Calu3 (cell line): Measurements from ENCODE around the gene ZNF485. TPM values are rescaled to one million over a fixed set of nuclear protein-coding genes. Genes with fewer than 3 reads are reported as not detected.
"Not testable (repeated sequence)": the region's sequence is repeated elsewhere in the genome, so short reads cannot be mapped to it uniquely, and the experiment has no call there.

Experiments
- BruUV-seq: library from RNA; stranded (reverse); fragments of 400-500 nt; replicated peaks from 2 replicates; lab custom pipeline; 2021; lab: Mats Ljungman, UMichigan
- CTCF ChIA-PET: fragments of 300-600 bp; sonication (Branson Sonifier 250); formaldehyde crosslinking; loops from one replicate; lab custom pipeline; 2022; ENCODE audit warnings: antibody characterized with exemption; lab: Charles Lee
- DNase-seq: peaks from one replicate; pipeline ENCODE4 v3.0.0; 2022
- H3K27ac Mint-ChIP-seq: one replicate; pipeline ENCODE4 v1.8.0; 2022; ENCODE audit warnings: mixed read lengths; ENCODE audit not compliant: unreplicated experiment
- H3K27me3 Mint-ChIP-seq: one replicate; pipeline ENCODE4 v1.8.0; 2022; ENCODE audit warnings: mixed read lengths; ENCODE audit not compliant: unreplicated experiment
- H3K36me3 Mint-ChIP-seq: one replicate; pipeline ENCODE4 v1.8.0; 2022; ENCODE audit warnings: mild to moderate bottlenecking, moderate library complexity, mixed read lengths; ENCODE audit not compliant: insufficient read depth, unreplicated experiment
- H3K4me1 Mint-ChIP-seq: one replicate; pipeline ENCODE4 v1.8.0; 2022; ENCODE audit warnings: mild to moderate bottlenecking, low read depth, mixed read lengths; ENCODE audit not compliant: unreplicated experiment
- H3K4me3 Mint-ChIP-seq: one replicate; pipeline ENCODE4 v1.8.0; 2022; ENCODE audit warnings: mild to moderate bottlenecking, low read depth, moderate library complexity, mixed read lengths; ENCODE audit not compliant: unreplicated experiment
- H3K9me3 Mint-ChIP-seq: one replicate; pipeline ENCODE4 v1.8.0; 2022; ENCODE audit warnings: low read depth, mixed read lengths; ENCODE audit not compliant: unreplicated experiment
- CTCF ChIP-seq: fragments of 200-600 bp; IDR thresholded peaks from one replicate; pipeline ENCODE4 v1.8.0; 2022; ENCODE audit warnings: antibody characterized with exemption; ENCODE audit not compliant: unreplicated experiment
- intact Hi-C: fragments of 100-400 bp; cut with micrococcal nuclease; formaldehyde crosslinking; loops from one replicate; pipeline ENCODE4 v1.10.0; 2022; ENCODE audit not compliant: unreplicated experiment
- total RNA-seq: library from RNA; stranded (reverse); gene quantifications from 2 replicates; pipeline ENCODE4 v1.2.3, GENCODE V29; 2022

Gene ZNF485
- total RNA-seq, 1 experiment from 2014 or later = 6.7 TPM

DNA sequence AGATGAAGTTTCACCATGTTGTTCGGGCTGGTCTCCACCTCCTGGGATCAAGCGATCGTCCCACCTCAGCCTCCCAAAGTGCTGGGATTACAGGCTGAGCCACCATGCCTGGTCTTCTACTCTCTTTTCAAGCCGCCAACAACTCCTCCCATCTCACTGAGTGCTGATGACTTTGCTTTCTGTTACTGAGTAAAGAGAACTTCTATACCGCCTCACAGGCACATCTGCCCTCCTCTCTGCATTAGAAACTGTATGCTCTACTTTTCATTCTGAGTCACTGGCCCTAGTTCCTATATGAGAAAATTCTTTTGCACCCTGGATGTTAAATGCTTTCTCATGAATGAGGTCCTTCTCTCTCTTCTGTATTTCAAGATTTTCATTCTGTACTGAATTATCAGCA, 29.7 kb upstream of the ZNF485 start:
- CTCF ChIA-PET = no interaction called here
- no peak for DNase-seq
- Mint-ChIP-seq H3K9me3 (peaks cover 12% of the 10 kb centered on the region), H3K36me3 (peaks cover 13% of the 10 kb centered on the region), H3K4me3 (no peak overlapping the region), H3K27me3 (no peaks in the 10 kb centered on the region), H3K27ac (no peak overlapping the region), H3K4me1 (peaks cover 8% of the 10 kb centered on the region)
- BruUV-seq = no TSS peak
- intact Hi-C loops = no loop called here
- TF ChIP-seq CTCF = no peak

DNA sequence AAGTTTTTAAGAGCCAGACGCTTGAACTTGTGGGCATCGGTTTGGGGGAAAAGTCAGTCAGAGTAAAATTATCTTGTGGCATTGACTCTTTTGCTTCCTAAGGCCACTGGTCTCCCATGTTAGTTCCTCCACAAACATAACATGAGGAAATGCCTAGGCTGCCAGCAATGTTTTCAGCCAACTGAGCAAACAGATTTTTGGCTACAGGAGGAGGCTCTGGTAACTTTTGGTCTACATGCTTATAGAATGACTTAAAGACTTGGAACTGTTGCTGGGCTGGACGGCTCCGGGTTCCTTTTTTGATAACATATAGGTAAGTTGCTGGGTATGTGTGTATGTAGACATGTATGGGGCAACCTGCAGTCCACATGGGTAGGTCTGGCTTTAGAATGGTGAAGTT, 22.2 kb upstream of the ZNF485 start:
- peaks cover 2% of the 10 kb centered on the region for H3K9me3 Mint-ChIP-seq
- no peak for DNase-seq
- H3K27ac Mint-ChIP-seq = no peak overlapping the region
- no peak for TF ChIP-seq CTCF
- H3K36me3 Mint-ChIP-seq = no peaks in the 10 kb centered on the region
- intact Hi-C loops = no loop called here
- H3K27me3 Mint-ChIP-seq = no peaks in the 10 kb centered on the region
- BruUV-seq = no TSS peak
- CTCF ChIA-PET = no interaction called here
- H3K4me1 Mint-ChIP-seq = peaks cover 14% of the 10 kb centered on the region
- H3K4me3 Mint-ChIP-seq = no peak overlapping the region

GRCh38 chr10:43585046-43585445, 21.2 kb upstream of the ZNF485 start:
- Mint-ChIP-seq H3K9me3 (peaks cover 2% of the 10 kb centered on the region), H3K4me3 (no peak overlapping the region), H3K4me1 (peaks cover 14% of the 10 kb centered on the region), H3K36me3 (no peaks in the 10 kb centered on the region), H3K27me3 (no peaks in the 10 kb centered on the region), H3K27ac (no peak overlapping the region)
- intact Hi-C loops = no loop called here
- no TSS peak for BruUV-seq
- no peak for DNase-seq
- no peak for TF ChIP-seq CTCF
- CTCF ChIA-PET = no interaction called here

DNA sequence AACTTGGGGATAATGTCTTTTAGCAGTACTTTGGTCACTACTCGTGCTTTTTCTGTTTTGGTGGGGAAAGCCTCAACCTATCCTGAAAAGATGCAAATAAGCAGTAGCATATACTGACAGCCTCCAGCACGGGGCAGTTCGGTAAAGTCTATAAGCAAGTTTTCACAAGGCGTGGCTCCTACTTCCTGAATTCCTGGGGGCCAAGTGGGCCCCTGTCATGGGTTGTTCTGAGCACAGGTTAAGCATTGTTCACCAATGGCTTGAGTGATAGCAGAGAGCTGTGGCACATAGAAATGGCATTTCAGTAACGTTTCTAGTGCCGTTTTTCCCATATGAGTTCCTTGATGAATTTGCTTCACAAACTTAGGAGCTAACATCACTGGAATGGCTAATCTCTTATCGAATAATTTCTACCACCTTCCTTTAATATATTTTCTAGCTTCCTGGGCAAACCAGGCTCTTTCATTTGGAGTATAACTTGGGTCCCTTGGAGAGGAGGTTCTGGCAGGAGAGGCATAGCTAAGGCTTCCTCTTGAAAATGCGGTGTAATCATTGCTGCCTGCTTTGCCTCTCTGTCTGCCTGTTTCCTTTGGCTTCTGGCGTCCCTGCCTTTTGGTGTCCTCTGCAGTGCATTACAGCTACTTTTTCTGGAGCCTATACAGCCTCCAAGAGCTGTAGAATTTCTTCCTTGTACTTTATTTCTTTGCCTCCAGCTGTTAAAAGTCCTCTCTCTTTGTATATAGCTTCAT, 20.1 kb upstream of the ZNF485 start:
- Mint-ChIP-seq H3K36me3 (no peaks in the 10 kb centered on the region), H3K4me3 (no peak overlapping the region), H3K9me3 (peaks cover 2% of the 10 kb centered on the region), H3K27ac (peak overlapping the region; percentile 59), H3K4me1 (peaks cover 14% of the 10 kb centered on the region), H3K27me3 (no peaks in the 10 kb centered on the region)
- intact Hi-C loops = loop anchor here (1.0 kb wide), 1 partner anchor 9 kb away; no protein-coding TSS in a partner anchor
- CTCF ChIA-PET = interaction anchor here (1.3 kb wide), 1 partner anchor 13 kb away, joined by 4 read pairs; no protein-coding TSS in a partner anchor
- BruUV-seq = no TSS peak
- no peak for TF ChIP-seq CTCF
- DNase-seq = peak; percentile 62

- H3K27me3 Mint-ChIP-seq, H3K36me3 Mint-ChIP-seq, H3K4me3 Mint-ChIP-seq, BruUV-seq, H3K9me3 Mint-ChIP-seq, DNase-seq: not testable (repeated sequence)
- Mint-ChIP-seq H3K4me1 (peaks cover 14% of the 10 kb centered on the region), H3K27ac (peak overlapping the region; percentile 59)
- intact Hi-C loops = loop anchor here (1.0 kb wide), 1 partner anchor 9 kb away; no protein-coding TSS in a partner anchor
- CTCF ChIA-PET = interaction anchor here (1.3 kb wide), 1 partner anchor 13 kb away, joined by 4 read pairs; no protein-coding TSS in a partner anchor
These were observed 19.5 kb upstream of the ZNF485 start for GRCh38 chr10:43586730-43587115.
